Osteocyte (in vitro differentiated cells): ENCODE results near the gene FOXE3. TPM values are rescaled to one million over a fixed set of nuclear protein-coding genes. Genes with fewer than 3 reads are reported as not detected.

ENCODE experiments used
- DNase-seq: peaks from one replicate; pipeline ENCODE4 v3.0.0; 2021; ENCODE audit warnings: mixed read lengths; ENCODE audit not compliant: unreplicated experiment; ENCODE audit errors: extremely low spot score
- H3K27ac Mint-ChIP-seq: one replicate; pipeline ENCODE4 v1.8.0; 2021; ENCODE audit warnings: mild to moderate bottlenecking, mixed read lengths; ENCODE audit not compliant: unreplicated experiment
- H3K27me3 Mint-ChIP-seq: one replicate; pipeline ENCODE4 v1.8.0; 2021; ENCODE audit warnings: mixed read lengths; ENCODE audit not compliant: unreplicated experiment
- H3K36me3 Mint-ChIP-seq: one replicate; pipeline ENCODE4 v1.8.0; 2021; ENCODE audit warnings: mixed read lengths; ENCODE audit not compliant: unreplicated experiment
- H3K4me1 Mint-ChIP-seq: one replicate; pipeline ENCODE4 v1.8.0; 2021; ENCODE audit warnings: mixed read lengths; ENCODE audit not compliant: unreplicated experiment
- H3K4me3 Mint-ChIP-seq: one replicate; pipeline ENCODE4 v1.8.0; 2021; ENCODE audit warnings: mild to moderate bottlenecking, moderate library complexity, mixed read lengths; ENCODE audit not compliant: unreplicated experiment
- H3K9me3 Mint-ChIP-seq: one replicate; pipeline ENCODE4 v1.8.0; 2021; ENCODE audit warnings: mixed read lengths; ENCODE audit not compliant: unreplicated experiment
- CTCF ChIP-seq: fragments of 200-600 bp; sonication (generic); IDR thresholded peaks from 2 replicates; pipeline ENCODE4 v1.5.0; 2021; ENCODE audit warnings: antibody characterized with exemption, mild to moderate bottlenecking, moderate library complexity
- total RNA-seq: library from RNA; stranded (reverse); gene quantifications from 2 replicates; pipeline ENCODE4 v1.2.1, GENCODE V29; 2021

The FOXE3 gene
- total RNA-seq, 1 donor from 2014 or later = not detected

GRCh38 chr1:47380699-47381098 lies 35.4 kb upstream of the FOXE3 start:
- no peak for DNase-seq
- Mint-ChIP-seq H3K27me3 (no peaks in the 10 kb centered on the region), H3K9me3 (no peaks in the 10 kb centered on the region), H3K4me3 (no peak overlapping the region), H3K27ac (no peak overlapping the region), H3K4me1 (peaks cover 10% of the 10 kb centered on the region), H3K36me3 (peaks cover 29% of the 10 kb centered on the region)
- no peak for TF ChIP-seq CTCF

GRCh38 chr1:47382399-47382983 lies 33.6 kb upstream of the FOXE3 start:
- Mint-ChIP-seq H3K4me3 (no peak overlapping the region), H3K4me1 (peaks cover 10% of the 10 kb centered on the region), H3K27me3 (no peaks in the 10 kb centered on the region), H3K27ac (no peak overlapping the region), H3K36me3 (peaks cover 26% of the 10 kb centered on the region), H3K9me3 (no peaks in the 10 kb centered on the region)
- TF ChIP-seq CTCF = no peak
- DNase-seq = no peak

GRCh38 chr1:47384083-47384482 lies 32.0 kb upstream of the FOXE3 start:
- Mint-ChIP-seq H3K36me3 (peaks cover 24% of the 10 kb centered on the region), H3K9me3 (no peaks in the 10 kb centered on the region), H3K27ac (no peak overlapping the region), H3K4me1 (peaks cover 7% of the 10 kb centered on the region), H3K4me3 (no peak overlapping the region), H3K27me3 (no peaks in the 10 kb centered on the region)
- no peak for DNase-seq
- TF ChIP-seq CTCF = no peak

GRCh38 chr1:47385020-47385419 lies 31.1 kb upstream of the FOXE3 start:
- Mint-ChIP-seq H3K36me3 (peaks cover 17% of the 10 kb centered on the region), H3K9me3 (no peaks in the 10 kb centered on the region), H3K4me1 (no peaks in the 10 kb centered on the region), H3K27ac (no peak overlapping the region), H3K4me3 (no peak overlapping the region), H3K27me3 (no peaks in the 10 kb centered on the region)
- TF ChIP-seq CTCF = no peak
- no peak for DNase-seq

GRCh38 chr1:47386268-47386667 lies 29.8 kb upstream of the FOXE3 start:
- DNase-seq = no peak
- H3K9me3 Mint-ChIP-seq = no peaks in the 10 kb centered on the region
- TF ChIP-seq CTCF = no peak
- peaks cover 17% of the 10 kb centered on the region for H3K36me3 Mint-ChIP-seq
- H3K4me3 Mint-ChIP-seq = no peak overlapping the region
- H3K27me3 Mint-ChIP-seq = no peaks in the 10 kb centered on the region
- no peak overlapping the region for H3K27ac Mint-ChIP-seq
- no peaks in the 10 kb centered on the region for H3K4me1 Mint-ChIP-seq
